ENCODE data around the gene H1-8.

GRCh38 chr3:129547241-129547640, 4.3 kb downstream of the H1-8 start:
- TF ChIP-seq CTCF (IDR thresholded peaks at IDR 0.05; ENCODE audit: insufficient read depth, low read length, poor library complexity, severe bottlenecking) (no peak), EZH2phosphoT487 (conservative IDR thresholded peaks at IDR 0.05; ENCODE audit: low read length) (no peak)

All from SU-DHL-6 (cell line).